ENCODE data around the gene CNKSR3.

CNKSR3 gene

GRCh38 chr6:154504102-154504501 is 6.4 kb downstream of the CNKSR3 start:
- H3K4me3 ChIP-seq (ENCODE audit: low read depth, low read length): no peak overlapping the region

DNA sequence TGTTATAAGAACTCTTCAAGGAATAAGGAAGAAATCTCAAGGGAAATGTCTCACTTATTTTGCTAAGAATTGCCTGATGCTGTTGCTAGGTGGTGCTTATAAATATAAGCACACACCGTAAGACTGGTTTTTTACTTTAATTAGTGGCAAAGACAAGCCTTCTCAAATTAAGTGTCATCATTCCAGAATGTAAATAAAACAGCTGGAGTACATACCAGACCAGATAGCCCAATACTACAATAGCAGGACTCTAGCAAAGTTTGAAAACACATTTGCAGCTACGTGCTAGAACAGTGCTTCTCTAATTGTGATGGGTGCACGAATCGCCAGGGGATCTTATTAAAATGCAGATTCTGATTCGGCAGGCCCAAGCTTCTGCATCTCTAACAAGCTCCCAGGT is 6.8 kb downstream of the CNKSR3 start:
- no peak overlapping the region for H3K4me3 ChIP-seq (ENCODE audit: low read depth, low read length)

- no peak overlapping the region for H3K4me3 ChIP-seq (ENCODE audit: low read depth, low read length)
These were observed 7.9 kb downstream of the CNKSR3 start for GRCh38 chr6:154502553-154502952.

DNA sequence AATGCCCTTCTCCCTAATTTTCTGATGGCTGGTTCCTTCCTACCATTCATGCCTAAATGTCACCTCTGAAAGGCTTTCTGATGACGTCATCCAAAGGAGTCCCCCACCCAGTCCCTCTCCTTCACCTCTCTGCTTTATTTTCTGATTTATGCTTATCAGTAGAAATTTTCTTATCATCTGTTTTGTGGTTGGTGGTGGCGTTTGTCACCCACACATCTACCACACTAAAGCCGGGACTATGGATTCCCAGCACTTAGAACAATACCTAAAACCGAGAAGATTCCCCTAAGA is 9.0 kb downstream of the CNKSR3 start:
- no peak overlapping the region for H3K4me3 ChIP-seq (ENCODE audit: low read depth, low read length)

- H3K4me3 ChIP-seq (ENCODE audit: low read depth, low read length): no peak overlapping the region
These were observed 9.5 kb downstream of the CNKSR3 start for GRCh38 chr6:154500769-154501577.

DNA sequence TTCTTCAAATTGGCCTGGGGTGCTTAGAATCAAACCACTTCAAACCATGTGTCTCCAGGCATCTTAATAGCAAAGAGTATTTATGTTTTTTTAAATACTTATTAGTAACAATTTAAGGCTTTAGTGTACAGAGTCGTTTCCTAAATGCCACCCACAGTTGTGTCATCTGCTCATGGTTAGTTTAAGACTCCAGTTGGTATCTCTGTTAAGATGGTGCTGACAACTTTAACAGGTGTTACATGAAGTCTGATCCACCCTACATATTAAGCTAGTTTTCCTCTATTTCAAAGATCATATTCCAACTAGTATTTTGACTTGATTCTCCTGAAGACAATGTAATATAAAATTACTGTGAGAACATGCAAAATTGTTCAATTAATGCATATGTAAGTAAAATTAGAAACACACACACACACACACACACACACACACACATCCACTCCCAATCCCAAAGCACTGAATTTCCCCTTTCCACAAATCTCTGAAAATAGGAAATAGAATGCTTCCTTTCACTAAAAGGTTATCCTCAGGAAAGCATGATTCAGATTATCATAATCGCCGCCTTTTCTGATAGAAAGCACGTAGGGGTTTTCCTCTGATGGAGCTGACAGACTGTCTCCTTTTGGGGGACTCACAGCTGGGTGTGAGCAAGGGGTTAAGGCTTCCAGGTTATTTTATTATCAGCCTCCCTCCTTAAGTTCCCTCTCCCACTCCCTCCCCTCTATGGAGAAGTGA is 10.5 kb downstream of the CNKSR3 start:
- no peak overlapping the region for H3K4me3 ChIP-seq (ENCODE audit: low read depth, low read length)

- no peak overlapping the region for H3K4me3 ChIP-seq (ENCODE audit: low read depth, low read length)
These were observed 12.0 kb downstream of the CNKSR3 start for GRCh38 chr6:154498340-154498934.

DNA sequence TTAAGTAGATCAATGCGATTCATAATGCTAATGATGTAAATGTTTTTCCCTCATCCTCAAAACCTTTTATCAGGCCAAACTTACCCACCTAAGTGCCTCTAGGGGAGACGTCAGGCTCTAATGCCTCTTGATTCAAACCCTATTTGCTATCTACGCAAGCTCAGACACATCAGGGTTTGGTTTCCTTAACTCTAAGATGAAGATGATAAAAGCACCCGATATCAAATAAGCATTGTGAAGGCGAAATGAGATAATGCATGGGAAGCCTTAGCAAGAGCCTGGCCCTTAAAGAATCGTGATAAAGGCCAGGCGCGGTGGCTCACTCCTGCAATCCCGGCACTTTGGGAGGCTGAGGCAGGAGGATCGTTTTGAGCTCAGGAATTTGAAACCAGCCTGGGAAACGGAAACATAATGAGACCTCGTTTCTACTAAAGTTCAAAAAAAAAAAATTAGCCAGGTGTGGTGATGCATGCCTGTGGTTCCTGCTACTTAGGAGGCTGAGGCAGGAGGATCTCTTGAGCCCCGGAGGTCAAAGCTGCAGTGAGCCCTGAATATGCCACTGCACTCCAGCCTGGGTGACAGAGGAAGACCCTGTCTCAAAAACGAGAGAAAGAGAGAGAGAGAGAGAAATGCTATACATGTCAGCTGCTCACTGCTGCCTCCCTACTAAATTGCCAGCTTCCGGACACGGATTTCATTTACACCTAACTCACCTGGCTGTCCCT is 13.5 kb downstream of the CNKSR3 start:
- H3K4me3 ChIP-seq (ENCODE audit: low read depth, low read length): no peak overlapping the region

DNA sequence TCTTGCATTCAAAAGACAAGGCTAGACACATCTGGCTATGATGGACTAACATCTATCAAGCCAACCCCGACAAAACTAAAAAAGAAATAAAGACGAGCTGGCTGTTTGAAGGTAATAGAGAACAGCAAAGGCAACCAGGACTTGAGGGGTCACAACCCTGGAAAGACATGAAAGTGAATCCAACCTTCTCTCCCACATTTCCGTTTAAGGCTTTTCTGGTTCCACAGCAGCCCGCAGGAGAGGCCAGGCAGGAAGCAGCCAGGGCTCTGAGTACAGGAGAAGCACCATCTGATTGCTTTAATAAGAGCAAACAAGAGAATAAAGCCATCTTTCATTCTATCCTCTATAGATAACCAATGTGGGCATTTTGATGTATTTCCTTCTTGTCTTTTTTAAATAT is 14.3 kb downstream of the CNKSR3 start:
- no peak overlapping the region for H3K4me3 ChIP-seq (ENCODE audit: low read depth, low read length)

GRCh38 chr6:154494592-154495311 is 15.7 kb downstream of the CNKSR3 start:
- no peak overlapping the region for H3K4me3 ChIP-seq (ENCODE audit: low read depth, low read length)

DNA sequence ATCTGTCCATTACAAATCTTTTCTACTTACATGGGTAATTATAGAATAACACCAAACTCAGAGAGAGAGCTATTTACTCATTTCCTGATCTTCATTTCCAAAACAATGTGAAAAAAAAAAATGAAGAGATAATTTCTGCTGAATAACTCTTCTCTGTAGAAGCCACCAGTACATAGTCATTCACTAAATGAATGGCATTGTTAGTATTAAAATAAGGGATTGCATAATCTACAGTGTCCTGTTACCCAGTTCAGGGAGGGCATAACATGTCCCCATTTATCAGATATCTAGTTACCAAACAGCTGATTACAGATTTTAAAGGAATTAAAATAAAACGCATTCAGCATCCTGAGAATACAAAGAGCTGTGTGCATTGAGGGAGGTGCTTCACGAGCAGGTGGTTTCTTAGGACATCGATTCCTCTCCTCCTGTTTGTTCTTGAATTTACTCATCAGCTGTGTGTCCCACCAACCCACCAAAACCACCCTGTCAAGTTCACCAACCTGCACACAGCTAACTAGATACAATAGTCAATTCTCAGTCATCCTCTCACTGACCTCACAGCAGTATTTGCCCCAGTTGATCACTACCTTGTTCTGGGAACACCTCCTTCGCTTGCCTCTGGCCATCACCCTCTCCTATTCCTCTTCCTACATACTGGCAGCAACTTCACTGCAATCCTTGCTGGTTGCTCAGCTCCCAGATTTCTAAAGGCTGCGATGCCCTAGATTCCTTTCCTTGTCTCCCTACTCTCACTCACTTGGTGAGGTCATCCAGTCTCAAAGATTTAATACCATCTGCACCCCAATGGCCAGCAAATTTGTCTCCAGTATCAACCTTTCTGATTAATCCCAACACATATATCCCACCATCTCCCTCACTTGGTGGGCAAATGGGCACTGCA is 18.7 kb downstream of the CNKSR3 start:
- no peak overlapping the region for H3K4me3 ChIP-seq (ENCODE audit: low read depth, low read length)

DNA sequence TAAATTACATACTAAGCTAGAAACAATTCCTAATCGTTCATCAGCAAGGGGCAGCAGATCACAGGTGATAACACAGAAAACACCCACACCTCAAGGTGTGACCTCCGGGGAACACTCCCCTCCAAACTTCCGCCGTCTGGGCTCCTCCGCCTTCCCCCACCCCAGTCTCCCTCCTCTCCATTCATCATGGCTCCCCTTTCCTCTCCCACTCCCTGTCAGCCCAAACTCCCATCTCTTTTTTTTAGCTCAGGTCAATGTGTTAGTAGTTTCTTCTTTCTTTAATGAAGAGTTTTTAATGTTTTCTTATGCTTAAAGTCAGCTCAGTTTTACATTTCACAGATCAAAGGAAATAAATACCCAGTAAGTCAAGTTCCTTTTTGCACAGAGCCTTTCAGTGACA is 20.7 kb downstream of the CNKSR3 start:
- no peak overlapping the region for H3K4me3 ChIP-seq (ENCODE audit: low read depth, low read length)

DNA sequence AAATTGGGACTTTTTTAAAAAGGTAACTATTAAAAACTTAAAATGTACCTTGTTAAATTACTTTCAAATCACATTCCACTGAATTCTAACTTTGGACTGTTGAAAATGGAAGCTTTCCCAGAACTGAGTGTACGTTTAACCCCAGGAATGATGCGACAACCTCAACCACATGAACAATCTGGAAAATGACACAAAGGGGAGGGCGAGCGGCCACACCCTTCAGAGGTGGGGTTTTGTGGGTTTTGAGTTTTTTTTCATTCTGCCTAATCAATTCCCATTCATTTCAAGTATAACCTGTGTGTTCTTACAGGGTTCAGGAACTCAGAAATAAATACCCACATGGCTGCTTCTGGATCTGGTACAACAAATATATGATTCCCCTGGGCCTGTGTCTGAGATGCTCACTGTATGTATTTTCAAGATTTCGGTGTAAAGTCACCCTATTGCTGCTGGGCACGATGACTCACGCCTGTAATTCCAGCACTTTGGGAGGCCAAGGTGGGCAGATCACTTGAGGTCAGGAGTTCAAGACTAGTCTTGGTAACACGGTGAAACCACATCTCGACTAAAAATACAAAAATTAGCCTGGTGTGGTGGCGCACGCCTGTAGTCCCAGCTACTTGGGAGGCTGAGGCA is 21.6 kb downstream of the CNKSR3 start:
- H3K4me3 ChIP-seq (ENCODE audit: low read depth, low read length): no peak overlapping the region

GRCh38 chr6:154488248-154488593 is 22.3 kb downstream of the CNKSR3 start:
- no peak overlapping the region for H3K4me3 ChIP-seq (ENCODE audit: low read depth, low read length)

- no peak overlapping the region for H3K4me3 ChIP-seq (ENCODE audit: low read depth, low read length)
These were observed 22.9 kb downstream of the CNKSR3 start for GRCh38 chr6:154487367-154488247.

GRCh38 chr6:154485815-154486214 is 24.7 kb downstream of the CNKSR3 start:
- H3K4me3 ChIP-seq (ENCODE audit: low read depth, low read length): no peak overlapping the region

DNA sequence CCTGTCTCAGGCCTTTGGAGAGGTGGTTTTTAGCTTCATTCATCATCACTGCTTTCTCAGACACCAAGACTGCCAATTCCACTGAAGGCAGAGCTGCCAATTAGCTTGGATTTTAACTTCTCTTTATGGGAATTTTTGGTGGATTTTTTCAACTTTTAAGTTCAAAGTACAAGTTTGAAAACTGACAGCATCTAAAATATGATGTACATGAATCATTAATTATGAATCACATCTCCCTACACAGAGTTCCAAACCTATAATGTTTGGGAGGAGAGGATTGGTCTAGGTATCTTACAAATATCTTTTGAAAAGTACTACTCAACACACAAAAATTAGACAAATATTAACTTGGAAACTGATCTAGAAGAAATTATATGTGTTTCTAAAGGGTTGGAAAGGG is 25.5 kb downstream of the CNKSR3 start:
- H3K4me3 ChIP-seq (ENCODE audit: low read depth, low read length): no peak overlapping the region

GRCh38 chr6:154482858-154483257 is 27.6 kb downstream of the CNKSR3 start:
- H3K4me3 ChIP-seq (ENCODE audit: low read depth, low read length): no peak overlapping the region

All from iPS-11a (cell line).